SK-N-SH (cell line): Measurements from ENCODE around the gene POLN. TPM values are rescaled to one million over a fixed set of nuclear protein-coding genes. Genes with fewer than 3 reads are reported as not detected.

ENCODE experiments used
- CTCF ChIA-PET: fragments of 300-600, 350-600 bp; formaldehyde crosslinking; extraction: SDS; loops from one replicate; lab custom pipeline; 2021; lab: Yijun Ruan, JAX
- POLR2A ChIA-PET: fragments of 350-600 bp; sonication (Branson Sonifier 250); formaldehyde crosslinking; extraction: SDS; loops from one replicate; lab custom pipeline; 2020; ENCODE audit warnings: antibody characterized with exemption, inconsistent platforms; lab: Yijun Ruan, JAX
- DNase-seq: peaks from one replicate; pipeline ENCODE4 v3.0.0; 2012
- H2AFZ ChIP-seq: fragments of 200-600 bp; sonication (generic); 2 replicates; pipeline ENCODE4 v1.8.1; 2016; ENCODE audit warnings: antibody characterized with exemption, mild to moderate bottlenecking, low read depth
- H3F3A ChIP-seq: fragments of 200-600 bp; sonication (generic); replicated peaks from 2 replicates; pipeline ENCODE3; 2016; ENCODE audit warnings: antibody characterized with exemption, mild to moderate bottlenecking; ENCODE audit not compliant: insufficient read depth
- H3K27ac ChIP-seq, 2 experiments: fragments of 200-500 bp in 1 of 2; fragments of 200-600 bp in 1 of 2; sonication (Bioruptor generic) in 1 of 2; sonication (generic), shearing (Covaris generic) in 1 of 2; 2 replicates each; pipeline versions ENCODE4 v1.5.1 to v1.6.1; 2014 to 2016; ENCODE audit warnings: low read depth in 2 of 2, inconsistent platforms in 1 of 2, low read length in 1 of 2, mild to moderate bottlenecking in 1 of 2, mixed read lengths in 1 of 2
- H3K27me3 ChIP-seq: fragments of 200-600 bp; sonication (generic), shearing (Covaris generic); 2 replicates; pipeline ENCODE4 v1.6.1; 2016; ENCODE audit warnings: mixed run types; ENCODE audit not compliant: insufficient read depth
- H3K36me3 ChIP-seq, 2 experiments: fragments of 200-500 bp in 1 of 2; fragments of 200-600 bp in 1 of 2; sonication (Bioruptor generic) in 1 of 2; sonication (generic) in 1 of 2; replicated peaks in 1 of 2; 2 replicates each; pipeline versions ENCODE3 to v1.5.1; 2014 to 2016; ENCODE audit warnings: low read length in 1 of 2, mild to moderate bottlenecking in 1 of 2; ENCODE audit not compliant: insufficient read depth in 2 of 2, control insufficient read depth in 1 of 2
- H3K4me1 ChIP-seq, 2 experiments: fragments of 200-500 bp in 1 of 2; fragments of 200-600 bp in 1 of 2; sonication (Bioruptor generic) in 1 of 2; sonication (generic), shearing (Covaris generic) in 1 of 2; 2 replicates each; pipeline versions ENCODE4 v1.5.1 to v1.6.1; 2014 to 2016; ENCODE audit warnings: low read depth in 1 of 2, low read length in 1 of 2, mixed run types in 1 of 2; ENCODE audit not compliant: insufficient read depth in 2 of 2, control insufficient read depth in 1 of 2
- H3K4me2 ChIP-seq: fragments of 200-600 bp; sonication (generic), shearing (Covaris generic); 2 replicates; pipeline ENCODE4 v1.6.1; 2017; ENCODE audit warnings: mixed run types
- H3K4me3 ChIP-seq, 2 experiments: fragments of 200-500 bp in 1 of 2; fragments of 200-600 bp in 1 of 2; sonication (Bioruptor generic) in 1 of 2; sonication (generic), shearing (Covaris generic) in 1 of 2; 2 replicates each; pipeline versions ENCODE4 v1.5.1 to v1.8.1; 2014 to 2016; ENCODE audit warnings: low read depth in 2 of 2, inconsistent platforms in 1 of 2, low read length in 1 of 2, mild to moderate bottlenecking in 1 of 2, mixed read lengths in 1 of 2, moderate library complexity in 1 of 2
- H3K79me2 ChIP-seq: fragments of 200-600 bp; sonication (generic); 2 replicates; pipeline ENCODE4 v1.8.1; 2017; ENCODE audit warnings: mild to moderate bottlenecking; ENCODE audit not compliant: insufficient read depth
- H3K9ac ChIP-seq: fragments of 200-600 bp; sonication (generic); 2 replicates; pipeline ENCODE4 v1.6.1; 2017; ENCODE audit warnings: mixed run types
- H3K9me2 ChIP-seq: fragments of 200-600 bp; sonication (generic); 2 replicates; pipeline ENCODE4 v1.6.1; 2017; ENCODE audit warnings: mixed run types
- H3K9me3 ChIP-seq: fragments of 200-600 bp; sonication (generic); 2 replicates; pipeline ENCODE4 v1.6.1; 2017; ENCODE audit warnings: mixed run types, mild to moderate bottlenecking, moderate library complexity
- H4K20me1 ChIP-seq: fragments of 200-600 bp; sonication (generic); 2 replicates; pipeline ENCODE4 v1.6.1; 2017; ENCODE audit warnings: mild to moderate bottlenecking, mixed run types; ENCODE audit not compliant: insufficient read depth
- CTCF ChIP-seq: fragments of 200-600 bp; sonication (generic); IDR thresholded peaks from 2 replicates; pipeline ENCODE4 v1.6.1; 2017; ENCODE audit warnings: antibody characterized with exemption, mild to moderate bottlenecking, moderate library complexity
- ELF1 ChIP-seq: IDR thresholded peaks from 2 replicates; pipeline ENCODE4 v1.4.0; 2012
- EP300 ChIP-seq, 2 experiments: IDR thresholded peaks; 2 replicates each; pipeline versions ENCODE4 v1.4.0 to v1.6.1; 2012; ENCODE audit warnings: borderline replicate concordance in 1 of 2, low read depth in 1 of 2, low read length in 1 of 2
- EZH2phosphoT487 ChIP-seq: fragments of 200-600 bp; sonication (generic); IDR thresholded peaks from 2 replicates; pipeline ENCODE4 v1.6.1; 2017; ENCODE audit warnings: low read depth, mixed run types, mild to moderate bottlenecking, antibody characterized with exemption, moderate library complexity, borderline replicate concordance
- FOSL2 ChIP-seq: IDR thresholded peaks from 2 replicates; pipeline ENCODE4 v1.4.0; 2012; ENCODE audit warnings: low read depth, mild to moderate bottlenecking, moderate library complexity, borderline replicate concordance
- JUND ChIP-seq: IDR thresholded peaks from 2 replicates; pipeline ENCODE4 v1.4.0; 2012
- MAX ChIP-seq: IDR thresholded peaks from 2 replicates; pipeline ENCODE4 v1.4.0; 2012; ENCODE audit warnings: low read depth
- MEF2A ChIP-seq: IDR thresholded peaks from 2 replicates; pipeline ENCODE4 v1.4.0; 2012; ENCODE audit warnings: low read depth, borderline replicate concordance
- MXI1 ChIP-seq: IDR thresholded peaks from 2 replicates; pipeline ENCODE4 v1.6.1; 2012; ENCODE audit warnings: mild to moderate bottlenecking, low read depth, low read length, improper control_type of control experiment
- NRF1 ChIP-seq: IDR thresholded peaks from 2 replicates; pipeline ENCODE4 v1.6.1; 2012; ENCODE audit warnings: low read depth, mild to moderate bottlenecking, low read length
- PBX3 ChIP-seq: IDR thresholded peaks from 2 replicates; pipeline ENCODE4; 2012
- RXRA ChIP-seq: IDR thresholded peaks from 2 replicates; pipeline ENCODE4 v1.4.0; 2012; ENCODE audit warnings: low read depth, mild to moderate bottlenecking, borderline replicate concordance
- SIN3A ChIP-seq: IDR thresholded peaks from 2 replicates; pipeline ENCODE4 v1.6.1; 2012; ENCODE audit warnings: low read depth, mild to moderate bottlenecking, low read length, moderate library complexity, borderline replicate concordance
- TAF1 ChIP-seq: IDR thresholded peaks from 2 replicates; pipeline ENCODE4 v1.6.1; 2012; ENCODE audit warnings: low read depth, mild to moderate bottlenecking, low read length, moderate library complexity, borderline replicate concordance
- TCF12 ChIP-seq: IDR thresholded peaks from 2 replicates; pipeline ENCODE4 v1.4.0; 2012
- TEAD4 ChIP-seq: IDR thresholded peaks from 2 replicates; pipeline ENCODE4 v1.4.0; 2012; ENCODE audit warnings: mild to moderate bottlenecking, borderline replicate concordance; ENCODE audit not compliant: insufficient read depth
- USF1 ChIP-seq: IDR thresholded peaks from 2 replicates; pipeline ENCODE4 v1.4.0; 2012; ENCODE audit warnings: low read depth, borderline replicate concordance
- YY1 ChIP-seq: IDR thresholded peaks from 2 replicates; pipeline ENCODE4 v1.4.0; 2012; ENCODE audit warnings: low read depth, mild to moderate bottlenecking
- WGBS: methylation state at CpG from one replicate; pipeline ENCODE4 v1.1.6; 2017; ENCODE audit warnings: low lambda C conversion rate; 5-methylcytosine and 5-hydroxymethylcytosine counted together
- polyA plus RNA-seq, 3 experiments: library from polyadenylated mRNA; depleted of rRNA; stranded (reverse); fragments of >200 nt; gene quantifications; 2 replicates each; pipeline ENCODE4 v1.2.3, GENCODE V29; 2012

Gene POLN
- polyA plus RNA-seq, 1 of the 3 experiments (the other 2 are of a cell fraction) = 0.67 TPM

GRCh38 chr4:2043396-2044118 lies 198.4 kb downstream of the POLN start:
- no peak overlapping the region for H2AFZ ChIP-seq
- no peaks in the 10 kb centered on the region for H3K36me3 ChIP-seq
- 85% methylated on average over 4 of the region's 18 CpGs for WGBS
- peaks cover 5% of the 10 kb centered on the region; the same call in 1 of the 2 replicates for H3K79me2 ChIP-seq
- no peak overlapping the region for H3K27ac ChIP-seq
- no peaks in the 10 kb centered on the region for H3K27me3 ChIP-seq
- POLR2A ChIA-PET = no interaction called here
- peaks cover 0 to 7% of the 10 kb centered on the region in 2 experiments; a peak in 1 of 4 replicates for H3K4me1 ChIP-seq
- TF ChIP-seq EP300 (IDR thresholded peaks at IDR 0.05; ENCODE audit: borderline replicate concordance in 1 of 2, low read depth in 1 of 2, low read length in 1 of 2) = no peak
- TF ChIP-seq FOSL2 = no peak
- no peak for TF ChIP-seq SIN3A
- no peak for TF ChIP-seq NRF1
- no peak for TF ChIP-seq TEAD4
- TF ChIP-seq MEF2A = no peak
- no peak for TF ChIP-seq USF1
- TF ChIP-seq PBX3 = no peak
- no peak for TF ChIP-seq JUND
- TF ChIP-seq MXI1 = no peak
- TF ChIP-seq EZH2phosphoT487 = no peak
- TF ChIP-seq RXRA = no peak
- TF ChIP-seq MAX = no peak
- no peak for TF ChIP-seq TAF1
- TF ChIP-seq ELF1 = no peak
- TF ChIP-seq TCF12 = no peak
- TF ChIP-seq, all 33 proteins: peak for 0
- CTCF ChIA-PET = interaction anchor here (1.1 to 1.3 kb wide), 2 partner anchors 34 to 176 kb away, joined by 3 to 5 read pairs; no protein-coding TSS in a partner anchor
- Histone ChIP-seq H3K9ac (no peak overlapping the region), H3F3A (peaks cover 12% of the 10 kb centered on the region), H3K4me2 (no peak overlapping the region), H3K9me2 (no peaks in the 10 kb centered on the region), H4K20me1 (peaks cover 8% of the 10 kb centered on the region; the same call in 1 of the 2 replicates), H3K9me3 (no peaks in the 10 kb centered on the region), H3K4me3 (no peak overlapping the region; a peak in 1 of 4 replicates)
- DNase-seq = no peak

GRCh38 chr4:2042947-2043395 lies 198.9 kb downstream of the POLN start:
- H3K4me3 ChIP-seq = peak overlapping the region; percentile 76 to 78; a peak in 3 of 4 replicates
- POLR2A ChIA-PET = no interaction called here
- no peaks in the 10 kb centered on the region for H3K27me3 ChIP-seq
- H3K9me2 ChIP-seq = no peaks in the 10 kb centered on the region
- no peak overlapping the region for H2AFZ ChIP-seq
- H4K20me1 ChIP-seq = peaks cover 8% of the 10 kb centered on the region; the same call in 1 of the 2 replicates
- H3K4me1 ChIP-seq = peaks cover 0 to 7% of the 10 kb centered on the region in 2 experiments; a peak in 1 of 4 replicates
- peaks cover 5% of the 10 kb centered on the region; the same call in 1 of the 2 replicates for H3K79me2 ChIP-seq
- 72% methylated on average over 5 of the region's 8 CpGs for WGBS
- H3K9ac ChIP-seq = no peak overlapping the region
- H3K9me3 ChIP-seq = no peaks in the 10 kb centered on the region
- CTCF ChIA-PET = interaction anchor here (1.1 to 1.3 kb wide), 2 partner anchors 33 to 177 kb away, joined by 3 to 5 read pairs; no protein-coding TSS in a partner anchor
- no peaks in the 10 kb centered on the region for H3K36me3 ChIP-seq
- TF ChIP-seq RXRA = no peak
- TF ChIP-seq JUND = no peak
- no peak for TF ChIP-seq YY1
- no peak for TF ChIP-seq CTCF
- TF ChIP-seq, all 33 proteins: peak for 0
- H3K27ac ChIP-seq = no peak overlapping the region
- peaks cover 12% of the 10 kb centered on the region for H3F3A ChIP-seq
- peak overlapping the region; percentile 94 for H3K4me2 ChIP-seq
- no peak for DNase-seq
